HG03460 (cell line): ENCODE data around the gene TBX2.
A peak's percentile ranks its signal among the peaks of the same experiment; 100 is the strongest.

Source experiments
- ATAC-seq: cut with Tn5 transposase; IDR thresholded peaks from one replicate; pipeline ENCODE4 v1.9.1; 2021; ENCODE audit not compliant: unreplicated experiment

Gene TBX2

GRCh38 chr17:61400717-61401388 lies 1.2 kb downstream of the TBX2 start:
- ATAC-seq: no peak

GRCh38 chr17:61401389-61402072 lies 1.9 kb downstream of the TBX2 start:
- no peak for ATAC-seq

DNA sequence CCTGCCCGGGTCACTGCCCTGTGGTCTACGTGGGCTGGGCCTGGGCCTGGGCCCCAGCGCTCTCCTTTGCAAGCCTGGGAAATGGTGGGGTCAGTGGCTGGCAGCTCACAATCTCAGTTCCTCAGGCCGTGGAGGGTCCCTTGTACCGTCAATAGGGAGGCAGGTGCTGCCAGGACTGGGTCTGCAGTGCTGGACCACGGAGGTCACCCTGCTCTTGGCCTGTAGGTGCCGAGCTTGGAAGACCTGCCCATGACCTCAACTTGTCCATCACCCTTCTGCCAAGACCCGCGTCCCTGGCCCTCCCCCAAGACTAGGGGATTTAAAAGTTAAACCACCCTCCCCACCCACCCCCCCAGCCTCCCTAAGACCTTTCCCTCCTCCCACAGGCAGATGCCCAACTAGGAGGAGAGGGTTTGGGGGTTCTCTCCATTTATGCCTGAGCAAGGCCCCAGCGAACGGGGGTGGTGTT lies 2.5 kb downstream of the TBX2 start:
- no peak for ATAC-seq

- no peak for ATAC-seq
Measured at GRCh38 chr17:61402978-61403800, 3.5 kb downstream of the TBX2 start.

DNA sequence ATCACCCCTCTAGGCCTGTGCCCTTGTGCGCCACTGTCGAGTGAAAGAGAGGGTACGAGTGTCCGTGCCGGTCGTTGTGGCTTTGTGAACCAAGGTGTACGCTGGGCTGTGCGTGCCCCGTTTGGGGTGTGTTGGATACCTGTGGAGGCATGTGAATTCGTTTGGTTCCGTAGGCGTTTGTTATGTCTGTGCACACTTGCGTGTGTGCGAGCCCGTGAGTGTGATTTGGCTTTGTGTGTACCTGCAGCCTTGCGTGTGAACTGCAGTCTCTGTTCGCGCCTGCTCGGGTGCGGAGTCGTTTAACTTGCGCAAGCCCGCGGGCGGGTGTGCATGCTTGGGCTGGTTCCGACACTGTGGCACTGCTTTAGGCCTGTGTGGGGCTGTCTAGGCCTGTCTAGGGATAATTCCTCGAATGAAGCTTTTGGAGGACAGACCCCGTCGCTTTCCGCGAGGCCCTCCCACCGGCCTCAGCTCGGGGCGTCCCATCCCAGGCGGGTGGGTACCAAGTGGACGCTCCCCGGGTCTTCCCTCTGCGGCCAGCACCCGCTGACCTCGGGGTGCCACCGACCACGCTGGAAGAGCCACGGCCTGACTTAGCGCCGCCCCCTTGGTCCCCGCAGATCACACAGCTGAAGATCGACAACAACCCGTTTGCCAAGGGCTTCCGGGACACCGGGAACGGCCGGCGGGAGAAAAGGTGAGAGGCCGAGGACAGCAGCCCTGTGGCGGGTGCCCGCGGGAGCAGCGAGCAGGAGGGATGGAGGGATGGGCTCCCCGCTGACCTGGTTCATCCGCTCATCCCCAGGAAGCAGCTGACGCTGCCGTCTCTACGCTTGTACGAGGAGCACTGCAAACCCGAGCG lies 4.4 kb downstream of the TBX2 start:
- no peak for ATAC-seq

GRCh38 chr17:61404663-61404912 lies 4.9 kb downstream of the TBX2 start:
- no peak for ATAC-seq

DNA sequence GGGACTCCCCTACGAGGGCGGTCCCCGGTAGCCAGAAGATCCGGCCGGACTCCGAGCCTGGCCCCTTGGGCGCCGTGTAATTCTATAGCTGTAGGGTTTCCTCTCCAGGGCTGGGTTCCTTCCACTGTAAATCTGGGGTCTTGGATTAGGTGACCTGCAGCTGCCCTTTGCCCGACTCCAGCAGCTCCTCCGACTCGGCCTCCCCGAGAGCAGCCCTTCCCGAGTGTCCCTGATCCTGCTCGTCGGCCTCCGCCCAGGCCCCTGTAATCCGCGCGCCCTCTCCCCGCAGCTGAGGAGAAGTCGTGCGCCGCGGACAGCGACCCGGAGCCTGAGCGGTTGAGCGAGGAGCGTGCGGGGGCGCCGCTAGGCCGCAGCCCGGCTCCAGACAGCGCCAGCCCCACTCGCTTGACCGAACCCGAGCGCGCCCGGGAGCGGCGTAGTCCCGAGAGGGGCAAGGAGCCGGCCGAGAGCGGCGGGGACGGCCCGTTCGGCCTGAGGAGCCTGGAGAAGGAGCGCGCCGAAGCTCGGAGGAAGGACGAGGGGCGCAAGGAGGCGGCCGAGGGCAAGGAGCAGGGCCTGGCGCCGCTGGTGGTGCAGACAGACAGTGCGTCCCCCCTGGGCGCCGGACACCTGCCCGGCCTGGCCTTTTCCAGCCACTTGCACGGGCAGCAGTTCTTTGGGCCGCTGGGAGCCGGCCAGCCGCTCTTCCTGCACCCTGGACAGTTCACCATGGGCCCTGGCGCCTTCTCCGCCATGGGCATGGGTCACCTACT lies 5.5 kb downstream of the TBX2 start:
- ATAC-seq: no peak

DNA sequence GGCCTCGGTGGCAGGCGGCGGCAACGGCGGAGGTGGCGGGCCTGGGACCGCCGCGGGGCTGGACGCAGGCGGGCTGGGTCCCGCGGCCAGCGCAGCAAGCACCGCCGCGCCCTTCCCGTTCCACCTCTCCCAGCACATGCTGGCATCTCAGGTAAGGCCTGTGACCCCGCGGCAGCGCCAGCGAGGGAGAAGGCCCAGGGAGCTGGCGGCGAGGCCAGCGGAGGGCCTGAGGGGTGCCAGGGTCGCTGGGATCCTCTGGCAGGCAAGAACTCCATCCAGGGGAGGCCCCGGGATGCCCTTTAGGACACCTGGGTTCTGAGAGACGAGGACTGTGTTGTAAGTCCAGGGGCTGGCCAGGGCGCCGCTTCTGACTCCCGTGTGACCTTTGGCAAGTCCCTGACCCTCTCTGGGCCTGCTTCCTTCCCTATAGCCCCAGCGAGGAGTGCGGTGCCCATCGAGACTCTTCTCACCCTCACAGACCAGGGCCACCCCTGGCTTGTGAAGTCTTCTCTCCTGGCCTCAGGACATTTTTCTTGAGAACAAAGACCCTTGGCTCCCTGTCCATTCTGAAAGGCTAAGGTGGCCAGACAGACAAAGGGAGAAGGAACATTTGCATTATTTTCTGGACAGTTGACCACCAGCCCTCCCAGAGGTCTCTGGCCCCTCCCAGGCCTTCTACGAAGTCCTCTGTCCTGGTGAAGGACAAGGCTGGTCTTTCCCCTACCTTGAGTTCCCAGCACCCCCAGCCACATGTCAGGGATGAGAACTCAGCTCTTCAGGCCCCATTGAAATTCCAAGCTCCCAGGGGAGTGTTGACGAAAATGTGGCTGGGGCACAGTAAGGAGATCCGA lies 6.3 kb downstream of the TBX2 start:
- no peak for ATAC-seq

GRCh38 chr17:61406537-61406845 lies 6.8 kb downstream of the TBX2 start:
- no peak for ATAC-seq

- no peak for ATAC-seq
Measured at GRCh38 chr17:61406971-61407911, 7.6 kb downstream of the TBX2 start.

DNA sequence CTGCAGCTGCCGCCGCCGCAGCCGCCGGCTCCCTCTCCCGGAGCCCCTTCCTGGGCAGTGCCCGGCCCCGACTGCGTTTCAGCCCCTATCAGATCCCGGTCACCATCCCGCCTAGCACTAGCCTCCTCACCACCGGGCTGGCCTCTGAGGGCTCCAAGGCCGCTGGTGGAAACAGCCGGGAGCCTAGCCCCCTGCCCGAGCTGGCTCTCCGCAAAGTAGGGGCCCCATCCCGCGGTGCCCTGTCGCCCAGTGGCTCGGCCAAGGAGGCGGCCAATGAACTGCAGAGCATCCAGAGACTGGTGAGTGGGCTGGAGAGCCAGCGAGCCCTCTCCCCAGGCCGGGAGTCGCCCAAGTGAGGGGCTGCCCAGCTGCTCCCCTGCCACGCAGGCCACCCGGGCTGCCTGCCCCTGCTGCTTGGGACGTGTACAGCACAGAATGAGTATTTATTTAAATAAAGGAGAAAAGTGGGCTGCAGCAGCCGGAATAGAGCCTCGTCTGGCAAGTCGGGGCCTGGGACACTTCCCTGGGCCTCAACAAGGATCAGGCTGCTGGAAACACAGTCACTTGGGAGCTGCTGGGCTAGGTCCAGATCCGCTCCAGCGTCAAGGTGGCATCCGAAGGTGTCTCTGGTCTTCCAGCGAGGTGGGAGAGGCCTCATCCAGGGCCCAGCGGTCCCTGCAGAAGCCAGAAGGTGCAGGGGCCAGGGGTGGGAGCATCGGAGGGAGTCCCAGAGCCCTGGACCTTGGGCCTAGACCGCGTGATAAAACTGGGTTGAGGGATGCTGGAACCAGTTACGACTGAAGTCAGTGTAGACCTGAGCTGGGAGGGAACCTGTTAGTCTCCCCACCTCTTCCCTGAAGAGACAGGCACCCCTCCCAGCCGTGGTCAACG lies 8.8 kb downstream of the TBX2 start:
- no peak for ATAC-seq

GRCh38 chr17:61409301-61410112 lies 9.9 kb downstream of the TBX2 start:
- no peak for ATAC-seq

DNA sequence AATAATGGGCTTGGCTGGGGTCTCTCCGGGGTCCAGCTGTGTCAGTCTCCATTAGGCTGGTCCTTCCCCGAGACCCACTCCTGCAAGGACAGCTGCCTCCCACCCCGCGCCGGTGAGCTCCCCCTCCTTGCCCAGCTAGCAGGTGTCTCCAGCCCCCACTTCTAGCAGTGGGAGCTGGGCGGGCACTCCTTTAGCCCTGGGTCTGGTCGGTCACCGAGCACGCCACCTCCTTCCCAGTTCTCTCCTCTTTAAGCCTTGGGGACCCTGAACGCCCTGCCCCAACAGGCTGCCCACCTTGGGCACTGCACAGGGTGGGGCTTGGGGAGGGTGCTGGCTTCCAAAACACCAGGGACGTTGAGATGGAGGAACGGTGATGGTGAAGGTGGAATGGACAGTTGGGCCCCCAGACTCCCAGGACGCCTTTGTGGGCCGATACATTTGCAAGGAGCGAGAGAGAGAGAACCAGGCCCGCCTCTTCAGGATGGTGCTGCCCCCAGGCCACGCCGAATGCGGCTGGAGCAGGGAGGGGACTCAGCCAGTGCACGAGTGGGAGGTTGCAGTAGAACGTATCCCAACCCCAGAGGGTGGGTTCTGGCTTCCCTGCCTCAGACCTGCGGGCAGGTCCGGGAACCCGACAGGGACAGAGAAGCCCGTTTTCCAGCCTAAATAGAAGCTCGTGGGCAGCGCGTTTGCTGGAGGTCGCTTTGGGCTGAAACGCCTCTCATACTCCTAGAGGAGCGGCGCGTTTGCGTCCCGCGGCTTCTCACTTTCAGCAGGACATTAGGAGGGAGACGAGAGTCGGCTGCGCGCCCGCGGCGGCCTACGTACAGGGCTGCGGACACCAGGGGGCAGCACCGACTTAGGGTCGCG lies 10.7 kb downstream of the TBX2 start:
- ATAC-seq: no peak

GRCh38 chr17:61411011-61411260 lies 11.3 kb downstream of the TBX2 start:
- ATAC-seq: no peak

GRCh38 chr17:61411261-61412142 lies 11.9 kb downstream of the TBX2 start:
- peak; percentile 16 for ATAC-seq
